ENCODE measurements around the gene CHIT1. TPM values are rescaled to one million over a fixed set of nuclear protein-coding genes. Genes with fewer than 3 reads are reported as not detected.

CHIT1 gene
- total and polyA plus RNA-seq, 2 experiments from 2014 or later = 0.07 to 0.47 TPM

DNA sequence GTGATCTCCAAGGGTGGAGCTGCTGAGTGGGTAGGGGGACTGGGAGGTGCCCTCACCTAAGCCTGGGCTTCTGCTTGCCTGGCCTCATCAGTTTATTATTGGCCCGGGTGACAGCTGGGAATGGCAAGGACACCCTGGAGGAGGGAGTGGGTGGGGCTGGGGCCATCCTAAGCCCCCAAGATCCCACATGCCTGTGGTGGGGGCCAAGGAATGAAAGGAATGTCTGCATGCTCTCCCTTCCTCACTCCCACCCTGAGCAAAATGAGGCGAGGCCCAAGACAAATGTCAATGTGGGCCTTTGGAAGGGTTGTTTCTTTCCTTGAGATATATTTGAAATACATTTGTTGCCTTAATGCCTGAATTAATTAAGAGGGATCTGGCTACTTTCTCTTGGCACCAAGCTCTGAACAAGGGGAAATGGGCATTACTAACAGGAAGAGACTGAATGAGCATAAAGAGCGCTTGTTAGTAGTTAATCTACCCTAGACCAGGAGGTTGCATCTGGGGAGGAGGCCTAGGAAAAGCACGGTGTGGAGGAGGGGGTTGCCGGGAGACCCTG is 23.3 kb downstream of the CHIT1 start:
- peaks cover 5% of the 10 kb centered on the region for H3K4me1 Mint-ChIP-seq
- no peak overlapping the region for H3K27ac Mint-ChIP-seq

More for the DNA sequence above, 23.3 kb downstream of the CHIT1 start:
- Mint-ChIP-seq H3K36me3 (ENCODE audit: low read depth) (no peaks in the 10 kb centered on the region), H3K27me3 (ENCODE audit: insufficient read depth, low read depth, poor library complexity) (no peaks in the 10 kb centered on the region), H3K4me3 (no peak overlapping the region), H3K9me3 (no peaks in the 10 kb centered on the region)
- Histone ChIP-seq H3K27me3 (ENCODE audit: insufficient read depth) (no peaks in the 10 kb centered on the region), H3F3A (replicated peaks; ENCODE audit: low read depth) (no peaks in the 10 kb centered on the region), H3K27ac (ENCODE audit: low read depth) (no peak overlapping the region), H3K36me3 (ENCODE audit: insufficient read depth) (no peaks in the 10 kb centered on the region), H4K20me1 (replicated peaks; ENCODE audit: insufficient read depth) (no peaks in the 10 kb centered on the region), H3K4me1 (ENCODE audit: insufficient read depth) (no peaks in the 10 kb centered on the region), H2AFZ (peak overlapping the region; percentile 63; the same call in 1 of the 2 replicates), H3K4me2 (no peak overlapping the region), H3K79me2 (replicated peaks; ENCODE audit: insufficient read depth) (no peaks in the 10 kb centered on the region), H3K9me2 (ENCODE audit: insufficient read depth) (no peaks in the 10 kb centered on the region), H3K4me3 (no peak overlapping the region)
- DNase-seq (ENCODE audit: low spot score) (no peak), ATAC-seq (peak; percentile 43)
- TF ChIP-seq EZH2 (IDR thresholded peaks at IDR 0.05; ENCODE audit: low read depth, unreplicated experiment) = no peak
- TF ChIP-seq ZNF114 (CRISPR knock-in tag; IDR thresholded peaks at IDR 0.05) = no peak
- TF ChIP-seq, protein P1, sequence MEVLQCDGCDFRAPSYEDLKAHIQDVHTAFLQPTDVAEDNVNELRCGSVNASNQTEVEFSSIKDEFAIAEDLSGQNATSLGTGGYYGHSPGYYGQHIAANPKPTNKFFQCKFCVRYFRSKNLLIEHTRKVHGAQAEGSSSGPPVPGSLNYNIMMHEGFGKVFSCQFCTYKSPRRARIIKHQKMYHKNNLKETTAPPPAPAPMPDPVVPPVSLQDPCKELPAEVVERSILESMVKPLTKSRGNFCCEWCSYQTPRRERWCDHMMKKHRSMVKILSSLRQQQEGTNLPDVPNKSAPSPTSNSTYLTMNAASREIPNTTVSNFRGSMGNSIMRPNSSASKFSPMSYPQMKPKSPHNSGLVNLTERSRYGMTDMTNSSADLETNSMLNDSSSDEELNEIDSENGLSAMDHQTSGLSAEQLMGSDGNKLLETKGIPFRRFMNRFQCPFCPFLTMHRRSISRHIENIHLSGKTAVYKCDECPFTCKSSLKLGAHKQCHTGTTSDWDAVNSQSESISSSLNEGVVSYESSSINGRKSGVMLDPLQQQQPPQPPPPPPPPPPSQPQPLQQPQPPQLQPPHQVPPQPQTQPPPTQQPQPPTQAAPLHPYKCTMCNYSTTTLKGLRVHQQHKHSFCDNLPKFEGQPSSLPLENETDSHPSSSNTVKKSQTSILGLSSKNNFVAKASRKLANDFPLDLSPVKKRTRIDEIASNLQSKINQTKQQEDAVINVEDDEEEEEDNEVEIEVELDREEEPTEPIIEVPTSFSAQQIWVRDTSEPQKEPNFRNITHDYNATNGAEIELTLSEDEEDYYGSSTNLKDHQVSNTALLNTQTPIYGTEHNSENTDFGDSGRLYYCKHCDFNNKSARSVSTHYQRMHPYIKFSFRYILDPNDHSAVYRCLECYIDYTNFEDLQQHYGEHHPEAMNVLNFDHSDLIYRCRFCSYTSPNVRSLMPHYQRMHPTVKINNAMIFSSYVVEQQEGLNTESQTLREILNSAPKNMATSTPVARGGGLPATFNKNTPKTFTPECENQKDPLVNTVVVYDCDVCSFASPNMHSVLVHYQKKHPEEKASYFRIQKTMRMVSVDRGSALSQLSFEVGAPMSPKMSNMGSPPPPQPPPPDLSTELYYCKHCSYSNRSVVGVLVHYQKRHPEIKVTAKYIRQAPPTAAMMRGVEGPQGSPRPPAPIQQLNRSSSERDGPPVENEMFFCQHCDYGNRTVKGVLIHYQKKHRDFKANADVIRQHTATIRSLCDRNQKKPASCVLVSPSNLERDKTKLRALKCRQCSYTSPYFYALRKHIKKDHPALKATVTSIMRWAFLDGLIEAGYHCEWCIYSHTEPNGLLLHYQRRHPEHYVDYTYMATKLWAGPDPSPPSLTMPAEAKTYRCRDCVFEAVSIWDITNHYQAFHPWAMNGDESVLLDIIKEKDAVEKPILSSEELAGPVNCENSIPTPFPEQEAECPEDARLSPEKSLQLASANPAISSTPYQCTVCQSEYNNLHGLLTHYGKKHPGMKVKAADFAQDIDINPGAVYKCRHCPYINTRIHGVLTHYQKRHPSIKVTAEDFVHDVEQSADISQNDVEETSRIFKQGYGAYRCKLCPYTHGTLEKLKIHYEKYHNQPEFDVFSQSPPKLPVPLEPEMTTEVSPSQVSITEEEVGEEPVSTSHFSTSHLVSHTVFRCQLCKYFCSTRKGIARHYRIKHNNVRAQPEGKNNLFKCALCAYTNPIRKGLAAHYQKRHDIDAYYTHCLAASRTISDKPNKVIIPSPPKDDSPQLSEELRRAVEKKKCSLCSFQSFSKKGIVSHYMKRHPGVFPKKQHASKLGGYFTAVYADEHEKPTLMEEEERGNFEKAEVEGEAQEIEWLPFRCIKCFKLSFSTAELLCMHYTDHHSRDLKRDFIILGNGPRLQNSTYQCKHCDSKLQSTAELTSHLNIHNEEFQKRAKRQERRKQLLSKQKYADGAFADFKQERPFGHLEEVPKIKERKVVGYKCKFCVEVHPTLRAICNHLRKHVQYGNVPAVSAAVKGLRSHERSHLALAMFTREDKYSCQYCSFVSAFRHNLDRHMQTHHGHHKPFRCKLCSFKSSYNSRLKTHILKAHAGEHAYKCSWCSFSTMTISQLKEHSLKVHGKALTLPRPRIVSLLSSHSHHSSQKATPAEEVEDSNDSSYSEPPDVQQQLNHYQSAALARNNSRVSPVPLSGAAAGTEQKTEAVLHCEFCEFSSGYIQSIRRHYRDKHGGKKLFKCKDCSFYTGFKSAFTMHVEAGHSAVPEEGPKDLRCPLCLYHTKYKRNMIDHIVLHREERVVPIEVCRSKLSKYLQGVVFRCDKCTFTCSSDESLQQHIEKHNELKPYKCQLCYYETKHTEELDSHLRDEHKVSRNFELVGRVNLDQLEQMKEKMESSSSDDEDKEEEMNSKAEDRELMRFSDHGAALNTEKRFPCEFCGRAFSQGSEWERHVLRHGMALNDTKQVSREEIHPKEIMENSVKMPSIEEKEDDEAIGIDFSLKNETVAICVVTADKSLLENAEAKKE (CRISPR knock-in tag; IDR thresholded peaks at IDR 0.05) = no peak
- TF ChIP-seq POLR2AphosphoS5 (IDR thresholded peaks at IDR 0.05; ENCODE audit: low read depth) = no peak
- TF ChIP-seq, protein P2, sequence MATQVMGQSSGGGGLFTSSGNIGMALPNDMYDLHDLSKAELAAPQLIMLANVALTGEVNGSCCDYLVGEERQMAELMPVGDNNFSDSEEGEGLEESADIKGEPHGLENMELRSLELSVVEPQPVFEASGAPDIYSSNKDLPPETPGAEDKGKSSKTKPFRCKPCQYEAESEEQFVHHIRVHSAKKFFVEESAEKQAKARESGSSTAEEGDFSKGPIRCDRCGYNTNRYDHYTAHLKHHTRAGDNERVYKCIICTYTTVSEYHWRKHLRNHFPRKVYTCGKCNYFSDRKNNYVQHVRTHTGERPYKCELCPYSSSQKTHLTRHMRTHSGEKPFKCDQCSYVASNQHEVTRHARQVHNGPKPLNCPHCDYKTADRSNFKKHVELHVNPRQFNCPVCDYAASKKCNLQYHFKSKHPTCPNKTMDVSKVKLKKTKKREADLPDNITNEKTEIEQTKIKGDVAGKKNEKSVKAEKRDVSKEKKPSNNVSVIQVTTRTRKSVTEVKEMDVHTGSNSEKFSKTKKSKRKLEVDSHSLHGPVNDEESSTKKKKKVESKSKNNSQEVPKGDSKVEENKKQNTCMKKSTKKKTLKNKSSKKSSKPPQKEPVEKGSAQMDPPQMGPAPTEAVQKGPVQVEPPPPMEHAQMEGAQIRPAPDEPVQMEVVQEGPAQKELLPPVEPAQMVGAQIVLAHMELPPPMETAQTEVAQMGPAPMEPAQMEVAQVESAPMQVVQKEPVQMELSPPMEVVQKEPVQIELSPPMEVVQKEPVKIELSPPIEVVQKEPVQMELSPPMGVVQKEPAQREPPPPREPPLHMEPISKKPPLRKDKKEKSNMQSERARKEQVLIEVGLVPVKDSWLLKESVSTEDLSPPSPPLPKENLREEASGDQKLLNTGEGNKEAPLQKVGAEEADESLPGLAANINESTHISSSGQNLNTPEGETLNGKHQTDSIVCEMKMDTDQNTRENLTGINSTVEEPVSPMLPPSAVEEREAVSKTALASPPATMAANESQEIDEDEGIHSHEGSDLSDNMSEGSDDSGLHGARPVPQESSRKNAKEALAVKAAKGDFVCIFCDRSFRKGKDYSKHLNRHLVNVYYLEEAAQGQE (IDR thresholded peaks at IDR 0.05; ENCODE audit: unreplicated experiment) = no peak
- no peak for TF ChIP-seq ZNF331 (CRISPR knock-in tag; IDR thresholded peaks at IDR 0.05; ENCODE audit: low read depth)
- TF ChIP-seq, protein P3, sequence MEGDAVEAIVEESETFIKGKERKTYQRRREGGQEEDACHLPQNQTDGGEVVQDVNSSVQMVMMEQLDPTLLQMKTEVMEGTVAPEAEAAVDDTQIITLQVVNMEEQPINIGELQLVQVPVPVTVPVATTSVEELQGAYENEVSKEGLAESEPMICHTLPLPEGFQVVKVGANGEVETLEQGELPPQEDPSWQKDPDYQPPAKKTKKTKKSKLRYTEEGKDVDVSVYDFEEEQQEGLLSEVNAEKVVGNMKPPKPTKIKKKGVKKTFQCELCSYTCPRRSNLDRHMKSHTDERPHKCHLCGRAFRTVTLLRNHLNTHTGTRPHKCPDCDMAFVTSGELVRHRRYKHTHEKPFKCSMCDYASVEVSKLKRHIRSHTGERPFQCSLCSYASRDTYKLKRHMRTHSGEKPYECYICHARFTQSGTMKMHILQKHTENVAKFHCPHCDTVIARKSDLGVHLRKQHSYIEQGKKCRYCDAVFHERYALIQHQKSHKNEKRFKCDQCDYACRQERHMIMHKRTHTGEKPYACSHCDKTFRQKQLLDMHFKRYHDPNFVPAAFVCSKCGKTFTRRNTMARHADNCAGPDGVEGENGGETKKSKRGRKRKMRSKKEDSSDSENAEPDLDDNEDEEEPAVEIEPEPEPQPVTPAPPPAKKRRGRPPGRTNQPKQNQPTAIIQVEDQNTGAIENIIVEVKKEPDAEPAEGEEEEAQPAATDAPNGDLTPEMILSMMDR (conservative IDR thresholded peaks at IDR 0.05; ENCODE audit: low read depth in 2 of 2) = no peak
- no peak for TF ChIP-seq NANOG (IDR thresholded peaks at IDR 0.05; ENCODE audit: borderline replicate concordance)
- no peak for TF ChIP-seq EZH2phosphoT487 (IDR thresholded peaks at IDR 0.05; ENCODE audit: unreplicated experiment)
- TF ChIP-seq CREB1 (CRISPR knock-in tag; IDR thresholded peaks at IDR 0.05; ENCODE audit: low read depth) = no peak
- no peak for TF ChIP-seq STAT1 (IDR thresholded peaks at IDR 0.05; ENCODE audit: unreplicated experiment)
- TF ChIP-seq, protein P4, sequence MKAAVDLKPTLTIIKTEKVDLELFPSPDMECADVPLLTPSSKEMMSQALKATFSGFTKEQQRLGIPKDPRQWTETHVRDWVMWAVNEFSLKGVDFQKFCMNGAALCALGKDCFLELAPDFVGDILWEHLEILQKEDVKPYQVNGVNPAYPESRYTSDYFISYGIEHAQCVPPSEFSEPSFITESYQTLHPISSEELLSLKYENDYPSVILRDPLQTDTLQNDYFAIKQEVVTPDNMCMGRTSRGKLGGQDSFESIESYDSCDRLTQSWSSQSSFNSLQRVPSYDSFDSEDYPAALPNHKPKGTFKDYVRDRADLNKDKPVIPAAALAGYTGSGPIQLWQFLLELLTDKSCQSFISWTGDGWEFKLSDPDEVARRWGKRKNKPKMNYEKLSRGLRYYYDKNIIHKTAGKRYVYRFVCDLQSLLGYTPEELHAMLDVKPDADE (IDR thresholded peaks at IDR 0.05) = no peak
- TF ChIP-seq JUNB (IDR thresholded peaks at IDR 0.05; ENCODE audit: unreplicated experiment) = no peak
